Body of pancreas (tissue), 4 donors: Measurements from ENCODE around the gene TPO. TPM values are rescaled to one million over a fixed set of nuclear protein-coding genes. Genes with fewer than 3 reads are reported as not detected.
"Not testable (repeated sequence)": the region's sequence is repeated elsewhere in the genome, so short reads cannot be mapped to it uniquely, and the experiment has no call there.

Source experiments
- ATAC-seq: fragments of 150-250 bp; one replicate; pipeline ENCODE4 v1.9.1; 2016
- DNase-seq, 4 donors: peaks; one replicate each; pipeline ENCODE4 v3.0.0-alpha.2; 2019
- H3K27ac ChIP-seq, 4 donors: fragments of 200-600 bp; sonication (generic); 1 replicate in 3 of 4; 2 replicates in 1 of 4; pipeline versions ENCODE4 v1.5.1 to v1.6.1; 2016 to 2019; ENCODE audit warnings: mild to moderate bottlenecking in 1 of 4, mixed read lengths in 1 of 4, moderate library complexity in 1 of 4
- H3K27me3 ChIP-seq, 2 donors: fragments of 200-600 bp; sonication (generic); one replicate each; pipeline ENCODE4 v1.6.0; 2016; ENCODE audit warnings: mild to moderate bottlenecking in 1 of 2
- H3K36me3 ChIP-seq, 2 donors: fragments of 200-600 bp; sonication (generic); replicated peaks in 1 of 2; 2 replicates each; pipeline ENCODE4 v1.5.1; 2016; ENCODE audit warnings: low read depth in 2 of 2; ENCODE audit not compliant: insufficient read depth in 1 of 2
- H3K4me1 ChIP-seq: fragments of 200-600 bp; sonication (generic); one replicate; pipeline ENCODE4 v1.6.0; 2016
- H3K4me3 ChIP-seq, 2 donors: fragments of 200-600 bp; sonication (generic); 1 replicate in 1 of 2; 2 replicates in 1 of 2; pipeline ENCODE4 v1.5.1; 2016 to 2019
- H3K9me3 ChIP-seq, 3 donors: fragments of 200-600 bp; sonication (generic); 1 replicate in 2 of 3; 2 replicates in 1 of 3; pipeline ENCODE4 v1.5.1; 2016
- CTCF ChIP-seq, 7 experiments: fragments of 450-650 bp in 4 of 7; fragments of 200-600 bp in 3 of 7; sonication (generic) in 3 of 7; IDR thresholded peaks; one replicate each; pipeline ENCODE4 v1.5.1; 2016 to 2019; ENCODE audit warnings: antibody characterized with exemption in 7 of 7
- POLR2A ChIP-seq, 3 donors: fragments of 450-650 bp; IDR thresholded peaks; one replicate each; pipeline ENCODE4 v1.6.1; 2016; ENCODE audit warnings: antibody characterized with exemption in 3 of 3, mild to moderate bottlenecking in 2 of 3
- WGBS, 2 donors: methylation state at CpG; one replicate each; pipeline ENCODE4 v1.1.5; 2017; 5-methylcytosine and 5-hydroxymethylcytosine counted together
- intact Hi-C: fragments of 100-400 bp; cut with DNase I; formaldehyde crosslinking; loops from one replicate; pipeline ENCODE4 v1.15.1; 2023
- total RNA-seq, 2 donors: library from RNA; depleted of rRNA; stranded (reverse); fragments of >200 nt; gene quantifications; one replicate each; pipeline ENCODE4 v1.1.0, GENCODE V29; 2016

TPO gene
- total RNA-seq, 2 donors from 2014 or later, result 1.0 to 4.3 TPM

- intact Hi-C loops, result no loop called here
- ATAC-seq (peak; percentile 53), DNase-seq (peak in 2 of 4 donors; percentile 27 to 37)
- no peak overlapping the region for H3K4me3 ChIP-seq
- H3K9me3 ChIP-seq, result no peaks in the 10 kb centered on the region
- H3K27me3 ChIP-seq, result no peaks in the 10 kb centered on the region
- no peaks in the 10 kb centered on the region for H3K4me1 ChIP-seq
- no peak overlapping the region for H3K27ac ChIP-seq
- 55 to 61% methylated on average over 9 to 10 of the region's 10 CpGs for WGBS, 2 donors
- H3K36me3 ChIP-seq, result no peaks in the 10 kb centered on the region
- TF ChIP-seq POLR2A (IDR thresholded peaks at IDR 0.05) (no peak), CTCF (IDR thresholded peaks at IDR 0.05) (no peak)
These were observed 159.4 kb downstream of the TPO start for GRCh38 chr2:1572638-1573037.

- H3K4me3 ChIP-seq, result no peak overlapping the region
- DNase-seq (no peak), ATAC-seq (no peak)
- 68 to 72% methylated on average over 5 of the region's 5 CpGs for WGBS, 2 donors
- H3K27me3 ChIP-seq, result no peaks in the 10 kb centered on the region
- no peaks in the 10 kb centered on the region for H3K36me3 ChIP-seq
- intact Hi-C loops, result no loop called here
- no peaks in the 10 kb centered on the region for H3K4me1 ChIP-seq
- H3K27ac ChIP-seq, result no peak overlapping the region
- no peaks in the 10 kb centered on the region for H3K9me3 ChIP-seq
- TF ChIP-seq CTCF (IDR thresholded peaks at IDR 0.05) (no peak), POLR2A (IDR thresholded peaks at IDR 0.05) (no peak)
These were observed 164.6 kb downstream of the TPO start for GRCh38 chr2:1577846-1578245.

GRCh38 chr2:1581257-1581964 lies 168.1 kb downstream of the TPO start:
- H3K4me3 ChIP-seq, DNase-seq, ATAC-seq, H3K36me3 ChIP-seq, H3K9me3 ChIP-seq, H3K4me1 ChIP-seq, H3K27ac ChIP-seq, intact Hi-C loops, H3K27me3 ChIP-seq: not testable (repeated sequence)
- 71 to 77% methylated on average over 7 to 19 of the region's 19 CpGs for whole genome bisulfite sequencing, 2 donors

GRCh38 chr2:1581965-1582625 lies 168.8 kb downstream of the TPO start:
- H3K27me3 ChIP-seq, result no peaks in the 10 kb centered on the region
- DNase-seq (no peak), ATAC-seq (no peak)
- H3K36me3 ChIP-seq, result no peaks in the 10 kb centered on the region
- H3K4me1 ChIP-seq, result no peaks in the 10 kb centered on the region
- no peaks in the 10 kb centered on the region for H3K9me3 ChIP-seq
- no peak for TF ChIP-seq POLR2A (IDR thresholded peaks at IDR 0.05)
- no peak for TF ChIP-seq CTCF (IDR thresholded peaks at IDR 0.05)
- intact Hi-C loops, result no loop called here
- no peak overlapping the region for H3K4me3 ChIP-seq
- 64 to 71% methylated on average over 9 to 10 of the region's 10 CpGs for WGBS, 2 donors
- H3K27ac ChIP-seq, result no peak overlapping the region

GRCh38 chr2:1582891-1583341 lies 169.7 kb downstream of the TPO start:
- Histone ChIP-seq H3K36me3 (no peaks in the 10 kb centered on the region), H3K27me3 (no peaks in the 10 kb centered on the region), H3K9me3 (no peaks in the 10 kb centered on the region), H3K27ac (no peak overlapping the region), H3K4me1 (no peaks in the 10 kb centered on the region), H3K4me3 (no peak overlapping the region)
- WGBS, 2 donors, result 68 to 69% methylated on average over 20 to 22 of the region's 22 CpGs
- intact Hi-C loops, result no loop called here
- DNase-seq, result no peak
- no peak for ATAC-seq
- no peak for TF ChIP-seq CTCF (IDR thresholded peaks at IDR 0.05)
- no peak for TF ChIP-seq POLR2A (IDR thresholded peaks at IDR 0.05)
